HepG2 (cell line): ENCODE measurements around the gene KCNH1. TPM values are rescaled to one million over a fixed set of nuclear protein-coding genes. Genes with fewer than 3 reads are reported as not detected.

ENCODE experiments used
- ARID2 ChIP-seq: sonication (generic); formaldehyde crosslinking; IDR thresholded peaks from 2 replicates; pipeline ENCODE4 v1.8.1; 2022; ENCODE audit warnings: mild to moderate bottlenecking, missing genetic modification reagents, borderline replicate concordance
- CENPT ChIP-seq: sonication (generic); formaldehyde crosslinking; IDR thresholded peaks from 2 replicates; pipeline ENCODE4 v1.8.0; 2022; ENCODE audit warnings: low read depth, mild to moderate bottlenecking, moderate library complexity, missing genetic modification reagents
- NAIF1 ChIP-seq: sonication (generic); formaldehyde crosslinking; IDR thresholded peaks from 2 replicates; pipeline ENCODE4 v1.5.0; 2020; ENCODE audit warnings: mild to moderate bottlenecking, missing genetic modification reagents, borderline replicate concordance
- PAX8 ChIP-seq: sonication (generic); formaldehyde crosslinking; IDR thresholded peaks from 2 replicates; pipeline ENCODE4 v1.8.0; 2022; ENCODE audit warnings: mild to moderate bottlenecking, missing genetic modification reagents, borderline replicate concordance
- RFXAP ChIP-seq: sonication (generic); formaldehyde crosslinking; IDR thresholded peaks from 2 replicates; pipeline ENCODE4 v1.4.0; 2020; ENCODE audit warnings: missing genetic modification reagents, borderline replicate concordance
- RORA ChIP-seq: sonication (generic); formaldehyde crosslinking; IDR thresholded peaks from 2 replicates; pipeline ENCODE4 v1.5.0; 2020; ENCODE audit warnings: mild to moderate bottlenecking, missing genetic modification reagents, moderate library complexity
- TCF7 ChIP-seq: sonication (generic); IDR thresholded peaks from 2 replicates; pipeline ENCODE4 v1.6.1; 2016; ENCODE audit warnings: antibody characterized with exemption, low read depth
- THAP11 ChIP-seq: IDR thresholded peaks from 2 replicates; pipeline ENCODE4 v1.6.1; 2016; ENCODE audit warnings: missing biosample characterization, missing genetic modification reagents
- USF2 ChIP-seq, 2 experiments: sonication (generic) in 1 of 2; formaldehyde crosslinking in 1 of 2; IDR thresholded peaks; 2 replicates each; pipeline versions ENCODE4 v1.5.1 to v1.6.1; 2011 to 2020; ENCODE audit warnings: borderline replicate concordance in 1 of 2, low read depth in 1 of 2, low read length in 1 of 2, mild to moderate bottlenecking in 1 of 2, missing genetic modification reagents in 1 of 2, moderate library complexity in 1 of 2
- ZNF781 ChIP-seq: sonication (generic); formaldehyde crosslinking; IDR thresholded peaks from 2 replicates; pipeline ENCODE4 v1.5.1; 2020; ENCODE audit warnings: borderline replicate concordance, mild to moderate bottlenecking, missing genetic modification reagents; ENCODE audit errors: not compliant biosample characterization
- ZNF850 ChIP-seq: sonication (generic); formaldehyde crosslinking; conservative IDR thresholded peaks from 2 replicates; pipeline ENCODE4 v1.9.0; 2021; ENCODE audit warnings: mild to moderate bottlenecking, missing genetic modification reagents
- polyA plus RNA-seq, 8 experiments: library from polyadenylated mRNA; depleted of rRNA in 3 of 8; stranded (reverse) in 7 of 8; unstranded in 1 of 8; fragments of >200 nt; fragmentation: Illumina TruSeq in 4 of 8; extraction: Trizol in 4 of 8; gene quantifications; 2 replicates each; pipeline versions ENCODE4 v1.2.1 to v1.2.3, GENCODE V29; 2011 to 2016; ENCODE audit warnings: low read depth in 4 of 8, missing spikeins in 1 of 8, mixed read lengths in 1 of 8; ENCODE audit not compliant: insufficient read depth in 1 of 8
- total RNA-seq, 5 experiments: library from RNA; depleted of rRNA; stranded (reverse); fragments of >200 nt; fragmentation: Illumina TruSeq; extraction: Trizol; gene quantifications; 2 replicates each; pipeline ENCODE4 v1.2.3, GENCODE V29; 2016; ENCODE audit warnings: low read depth in 1 of 5
- TF ChIP-seq, protein P1 (sequence below): sonication (generic); formaldehyde crosslinking; IDR thresholded peaks from 2 replicates; pipeline ENCODE4 v1.8.0; 2022; ENCODE audit warnings: mild to moderate bottlenecking, missing genetic modification reagents, moderate library complexity
- TF ChIP-seq, protein P2 (sequence below): sonication (generic); formaldehyde crosslinking; IDR thresholded peaks from 2 replicates; pipeline ENCODE4 v1.5.0; 2020; ENCODE audit warnings: missing genetic modification reagents, mild to moderate bottlenecking, borderline replicate concordance
- TF ChIP-seq, protein P3 (sequence below): sonication (generic); formaldehyde crosslinking; IDR thresholded peaks from 2 replicates; pipeline ENCODE4 v1.5.0; 2020; ENCODE audit warnings: mild to moderate bottlenecking, missing genetic modification reagents, borderline replicate concordance
- TF ChIP-seq, protein P4 (sequence below): sonication (generic); formaldehyde crosslinking; IDR thresholded peaks from 2 replicates; pipeline ENCODE4 v1.5.1; 2020; ENCODE audit warnings: missing genetic modification reagents, mild to moderate bottlenecking, borderline replicate concordance

Gene KCNH1
- total and polyA plus RNA-seq, 2 of the 13 experiments (the other 11 are each of a cell fraction or from before 2014, with no cell fraction given): not detected

GRCh38 chr1:211133836-211134669, at the start of gene KCNH1 (continued):
- TF ChIP-seq, protein P1, sequence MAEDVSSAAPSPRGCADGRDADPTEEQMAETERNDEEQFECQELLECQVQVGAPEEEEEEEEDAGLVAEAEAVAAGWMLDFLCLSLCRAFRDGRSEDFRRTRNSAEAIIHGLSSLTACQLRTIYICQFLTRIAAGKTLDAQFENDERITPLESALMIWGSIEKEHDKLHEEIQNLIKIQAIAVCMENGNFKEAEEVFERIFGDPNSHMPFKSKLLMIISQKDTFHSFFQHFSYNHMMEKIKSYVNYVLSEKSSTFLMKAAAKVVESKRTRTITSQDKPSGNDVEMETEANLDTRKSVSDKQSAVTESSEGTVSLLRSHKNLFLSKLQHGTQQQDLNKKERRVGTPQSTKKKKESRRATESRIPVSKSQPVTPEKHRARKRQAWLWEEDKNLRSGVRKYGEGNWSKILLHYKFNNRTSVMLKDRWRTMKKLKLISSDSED (CRISPR knock-in tag): no peak
- TF ChIP-seq TCF7 (no peak), PAX8 (no peak), THAP11 (peak; percentile 44; the same call in 1 of the 2 replicates), ZNF781 (no peak), ZNF850 (CRISPR knock-in tag) (no peak), NAIF1 (CRISPR knock-in tag) (no peak), ARID2 (no peak), RFXAP (peak; percentile 73; the same call in 1 of the 2 replicates), USF2 (IDR thresholded peaks at IDR 0.05; ENCODE audit: low read depth, low read length) (no peak), USF2 (CRISPR knock-in tag; IDR thresholded peaks at IDR 0.05; ENCODE audit: borderline replicate concordance) (no peak), CENPT (no peak; the same call in 1 of the 2 replicates), RORA (no peak)
- TF ChIP-seq, protein P2, sequence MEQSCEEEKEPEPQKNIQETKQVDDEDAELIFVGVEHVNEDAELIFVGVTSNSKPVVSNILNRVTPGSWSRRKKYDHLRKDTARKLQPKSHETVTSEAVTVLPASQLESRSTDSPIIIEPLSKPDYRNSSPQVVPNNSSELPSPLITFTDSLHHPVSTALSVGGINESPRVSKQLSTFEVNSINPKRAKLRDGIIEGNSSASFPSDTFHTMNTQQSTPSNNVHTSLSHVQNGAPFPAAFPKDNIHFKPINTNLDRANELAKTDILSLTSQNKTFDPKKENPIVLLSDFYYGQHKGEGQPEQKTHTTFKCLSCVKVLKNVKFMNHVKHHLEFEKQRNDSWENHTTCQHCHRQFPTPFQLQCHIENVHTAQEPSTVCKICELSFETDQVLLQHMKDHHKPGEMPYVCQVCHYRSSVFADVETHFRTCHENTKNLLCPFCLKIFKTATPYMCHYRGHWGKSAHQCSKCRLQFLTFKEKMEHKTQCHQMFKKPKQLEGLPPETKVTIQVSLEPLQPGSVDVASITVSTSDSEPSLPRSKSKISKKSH (CRISPR knock-in tag): no peak
- TF ChIP-seq, protein P3, sequence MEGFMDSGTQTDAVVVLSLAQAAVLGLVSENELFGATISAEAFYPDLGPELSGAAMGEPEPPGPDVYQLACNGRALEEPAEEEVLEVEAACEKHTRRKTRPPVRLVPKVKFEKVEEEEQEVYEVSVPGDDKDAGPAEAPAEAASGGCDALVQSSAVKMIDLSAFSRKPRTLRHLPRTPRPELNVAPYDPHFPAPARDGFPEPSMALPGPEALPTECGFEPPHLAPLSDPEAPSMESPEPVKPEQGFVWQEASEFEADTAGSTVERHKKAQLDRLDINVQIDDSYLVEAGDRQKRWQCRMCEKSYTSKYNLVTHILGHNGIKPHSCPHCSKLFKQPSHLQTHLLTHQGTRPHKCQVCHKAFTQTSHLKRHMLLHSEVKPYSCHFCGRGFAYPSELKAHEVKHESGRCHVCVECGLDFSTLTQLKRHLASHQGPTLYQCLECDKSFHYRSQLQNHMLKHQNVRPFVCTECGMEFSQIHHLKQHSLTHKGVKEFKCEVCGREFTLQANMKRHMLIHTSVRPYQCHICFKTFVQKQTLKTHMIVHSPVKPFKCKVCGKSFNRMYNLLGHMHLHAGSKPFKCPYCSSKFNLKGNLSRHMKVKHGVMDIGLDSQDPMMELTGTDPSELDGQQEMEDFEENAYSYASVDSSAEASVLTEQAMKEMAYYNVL (CRISPR knock-in tag): no peak
- TF ChIP-seq, protein P4, sequence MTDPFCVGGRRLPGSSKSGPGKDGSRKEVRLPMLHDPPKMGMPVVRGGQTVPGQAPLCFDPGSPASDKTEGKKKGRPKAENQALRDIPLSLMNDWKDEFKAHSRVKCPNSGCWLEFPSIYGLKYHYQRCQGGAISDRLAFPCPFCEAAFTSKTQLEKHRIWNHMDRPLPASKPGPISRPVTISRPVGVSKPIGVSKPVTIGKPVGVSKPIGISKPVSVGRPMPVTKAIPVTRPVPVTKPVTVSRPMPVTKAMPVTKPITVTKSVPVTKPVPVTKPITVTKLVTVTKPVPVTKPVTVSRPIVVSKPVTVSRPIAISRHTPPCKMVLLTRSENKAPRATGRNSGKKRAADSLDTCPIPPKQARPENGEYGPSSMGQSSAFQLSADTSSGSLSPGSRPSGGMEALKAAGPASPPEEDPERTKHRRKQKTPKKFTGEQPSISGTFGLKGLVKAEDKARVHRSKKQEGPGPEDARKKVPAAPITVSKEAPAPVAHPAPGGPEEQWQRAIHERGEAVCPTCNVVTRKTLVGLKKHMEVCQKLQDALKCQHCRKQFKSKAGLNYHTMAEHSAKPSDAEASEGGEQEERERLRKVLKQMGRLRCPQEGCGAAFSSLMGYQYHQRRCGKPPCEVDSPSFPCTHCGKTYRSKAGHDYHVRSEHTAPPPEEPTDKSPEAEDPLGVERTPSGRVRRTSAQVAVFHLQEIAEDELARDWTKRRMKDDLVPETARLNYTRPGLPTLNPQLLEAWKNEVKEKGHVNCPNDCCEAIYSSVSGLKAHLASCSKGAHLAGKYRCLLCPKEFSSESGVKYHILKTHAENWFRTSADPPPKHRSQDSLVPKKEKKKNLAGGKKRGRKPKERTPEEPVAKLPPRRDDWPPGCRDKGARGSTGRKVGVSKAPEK (CRISPR knock-in tag): no peak
